MG63 (cell line): ENCODE measurements around the gene OPA1. TPM values are rescaled to one million over a fixed set of nuclear protein-coding genes. Genes with fewer than 3 reads are reported as not detected.
A peak's percentile ranks its signal among the peaks of the same experiment; 100 is the strongest.
"Not testable (repeated sequence)": the region's sequence is repeated elsewhere in the genome, so short reads cannot be mapped to it uniquely, and the experiment has no call there.

ENCODE experiments used
- DNase-seq: peaks from one replicate; pipeline ENCODE4 v3.0.0-alpha.2; 2020
- H3K27me3 ChIP-seq: fragments of 250-450 bp; sonication (Bioruptor Pico); 2 replicates; pipeline ENCODE4 v1.5.1; 2020; ENCODE audit warnings: mild to moderate bottlenecking, moderate library complexity
- H3K36me3 ChIP-seq: fragments of 250-450 bp; sonication (Bioruptor Pico); 2 replicates; pipeline ENCODE4 v1.5.1; 2020; ENCODE audit warnings: mild to moderate bottlenecking, moderate library complexity
- H3K4me3 ChIP-seq: fragments of 250-450 bp; sonication (Bioruptor Pico); 2 replicates; pipeline ENCODE4 v1.5.1; 2020; ENCODE audit warnings: mild to moderate bottlenecking, moderate library complexity
- H3K9me3 ChIP-seq: fragments of 250-450 bp; sonication (Bioruptor Pico); 2 replicates; pipeline ENCODE4 v1.5.1; 2020; ENCODE audit warnings: mild to moderate bottlenecking, moderate library complexity
- total RNA-seq: library from RNA; depleted of rRNA; stranded (reverse); fragments of >200 nt; shearing (Covaris generic); gene quantifications from 2 replicates; pipeline ENCODE4 v1.2.3, GENCODE V29; 2014; ENCODE audit warnings: low replicate concordance

OPA1 gene
- total RNA-seq, 1 experiment from 2014 or later = 46.7 TPM

- Histone ChIP-seq H3K36me3 (no peaks in the 10 kb centered on the region), H3K9me3 (no peaks in the 10 kb centered on the region), H3K4me3 (no peak overlapping the region), H3K27me3 (peaks cover 2% of the 10 kb centered on the region; the same call in 1 of the 2 replicates)
- no peak for DNase-seq
These were observed 18.4 kb upstream of the OPA1 start for GRCh38 chr3:193574488-193575070.

- H3K4me3 ChIP-seq = no peak overlapping the region
- H3K36me3 ChIP-seq = no peaks in the 10 kb centered on the region
- no peaks in the 10 kb centered on the region for H3K27me3 ChIP-seq
- DNase-seq = no peak
- no peaks in the 10 kb centered on the region for H3K9me3 ChIP-seq
These were observed 7.5 kb upstream of the OPA1 start for GRCh38 chr3:193585530-193585929.

GRCh38 chr3:193586526-193586925, 6.5 kb upstream of the OPA1 start:
- no peaks in the 10 kb centered on the region for H3K9me3 ChIP-seq
- H3K4me3 ChIP-seq = no peak overlapping the region
- no peaks in the 10 kb centered on the region for H3K36me3 ChIP-seq
- DNase-seq = no peak
- no peaks in the 10 kb centered on the region for H3K27me3 ChIP-seq

- Histone ChIP-seq H3K4me3 (no peak overlapping the region), H3K36me3 (peaks cover 4% of the 10 kb centered on the region; the same call in 1 of the 2 replicates), H3K27me3 (no peaks in the 10 kb centered on the region), H3K9me3 (no peaks in the 10 kb centered on the region)
- DNase-seq = no peak
These were observed 3.9 kb upstream of the OPA1 start for GRCh38 chr3:193589129-193589528.

DNA sequence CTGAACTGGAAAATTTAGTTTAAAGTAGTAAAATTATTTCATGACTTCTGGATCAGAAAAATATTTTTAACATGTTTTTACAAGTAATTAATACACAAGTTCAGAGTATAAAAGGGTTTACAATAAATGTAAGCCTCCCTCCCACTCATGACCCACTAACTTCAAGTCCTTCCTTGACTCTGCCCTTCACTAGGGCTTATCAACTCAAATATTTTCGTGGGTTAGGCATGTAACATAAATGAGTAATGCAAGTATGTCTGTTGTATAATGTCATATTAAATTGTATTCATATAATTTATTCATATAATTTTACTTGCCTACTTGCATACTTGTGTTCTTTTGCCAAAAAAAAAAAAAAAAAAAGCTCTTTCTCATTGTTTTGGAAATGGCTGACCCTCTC, 3.4 kb upstream of the OPA1 start:
- DNase-seq = no peak
- Histone ChIP-seq H3K9me3 (no peaks in the 10 kb centered on the region), H3K36me3 (peaks cover 4% of the 10 kb centered on the region; the same call in 1 of the 2 replicates), H3K4me3 (no peak overlapping the region), H3K27me3 (no peaks in the 10 kb centered on the region)

DNA sequence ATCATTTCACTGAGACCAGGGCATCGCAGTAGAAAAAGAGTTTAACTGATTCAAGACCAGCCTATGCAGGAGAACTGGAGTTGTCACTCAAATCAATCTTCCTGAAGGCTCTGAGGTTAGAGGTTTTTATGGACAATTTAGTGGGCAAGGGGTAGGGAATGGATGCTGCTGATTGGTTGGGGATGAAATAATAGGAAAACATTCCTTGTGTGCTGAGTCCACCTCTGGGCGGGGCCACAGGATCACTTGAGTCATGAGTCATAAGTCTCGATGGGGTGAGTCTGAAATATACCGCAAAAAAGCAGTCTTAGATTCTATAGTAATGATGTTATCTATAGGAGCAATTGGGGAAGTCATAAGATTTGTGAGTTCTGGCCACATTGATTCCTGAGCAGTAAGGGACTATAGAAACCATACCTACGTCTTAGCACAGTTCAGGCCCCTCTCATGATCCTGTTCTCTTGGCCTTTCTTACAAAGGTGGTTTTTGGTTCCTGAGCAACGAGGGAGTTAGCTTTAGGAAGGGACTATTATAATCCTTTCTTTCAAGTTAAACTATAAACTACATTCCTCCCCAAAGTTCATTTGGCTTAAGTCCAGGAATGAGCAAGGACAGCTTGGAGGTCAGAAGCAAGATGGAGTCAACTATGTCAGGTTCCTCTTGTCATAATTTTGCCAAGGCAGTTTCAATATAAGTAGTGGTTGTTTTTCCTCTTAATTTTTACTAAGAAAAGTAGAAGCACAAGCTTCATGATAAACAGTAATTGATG, 2.7 kb upstream of the OPA1 start:
- H3K36me3 ChIP-seq = peaks cover 4% of the 10 kb centered on the region; the same call in 1 of the 2 replicates
- DNase-seq = peak; percentile 87
- H3K27me3 ChIP-seq = no peaks in the 10 kb centered on the region
- H3K4me3 ChIP-seq = no peak overlapping the region
- no peaks in the 10 kb centered on the region for H3K9me3 ChIP-seq

DNA sequence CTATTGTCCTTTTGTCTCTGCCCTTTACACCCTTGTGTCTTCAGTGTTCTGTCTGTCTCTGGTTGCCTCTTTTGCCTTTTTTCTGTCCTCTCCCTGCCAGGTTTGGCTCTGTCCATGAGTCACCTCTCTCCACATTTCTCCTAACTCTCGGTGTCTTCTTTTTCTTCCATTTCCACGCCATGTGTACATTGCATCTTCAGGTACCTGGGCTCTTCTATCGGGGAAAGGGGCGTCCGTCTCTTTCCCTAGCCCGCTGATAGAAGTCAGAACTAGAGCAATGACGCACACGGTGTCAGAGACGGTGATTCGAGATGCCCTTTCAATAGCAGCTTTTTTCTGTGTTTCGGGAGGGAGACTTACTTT, 641 bp downstream of the OPA1 start:
- DNase-seq = peak; percentile 31
- Histone ChIP-seq H3K9me3 (no peaks in the 10 kb centered on the region), H3K4me3 (peak overlapping the region; percentile 84), H3K27me3 (no peaks in the 10 kb centered on the region), H3K36me3 (peaks cover 24% of the 10 kb centered on the region)

DNA sequence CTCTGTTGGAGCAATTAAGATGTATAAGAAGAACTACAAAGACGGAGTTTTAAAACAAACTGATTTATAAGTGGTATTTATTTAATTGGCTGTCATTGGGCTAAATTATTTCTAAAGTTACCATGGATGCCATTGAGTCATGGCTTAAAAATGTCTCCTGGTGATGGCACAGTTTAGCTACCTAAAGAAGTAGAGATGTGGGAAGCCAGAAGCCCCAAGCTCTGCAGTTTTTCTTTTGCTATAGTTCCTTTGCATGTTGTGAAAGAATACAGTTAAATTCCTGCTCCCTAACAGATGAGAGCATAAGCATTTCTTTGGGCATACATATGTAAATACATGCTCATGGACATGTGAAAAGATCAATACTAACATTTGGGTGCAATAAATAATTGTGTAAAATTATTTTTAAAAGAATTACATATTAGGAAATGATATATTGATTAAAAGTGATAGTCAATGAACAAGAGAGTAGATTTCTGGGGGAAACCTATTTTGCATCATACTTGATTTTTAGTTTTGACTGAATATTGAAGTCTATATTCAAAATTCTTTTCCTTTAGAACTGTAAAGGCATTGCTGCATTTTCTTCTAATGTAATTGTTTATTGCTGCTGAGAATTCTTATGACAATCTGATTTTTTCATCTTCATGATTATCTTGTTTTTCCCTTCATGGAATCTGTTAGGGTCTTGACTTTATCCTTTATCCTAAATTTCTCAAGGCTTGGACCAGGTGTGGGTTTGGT, 2.1 kb downstream of the OPA1 start:
- DNase-seq = no peak
- H3K9me3 ChIP-seq = no peaks in the 10 kb centered on the region
- H3K27me3 ChIP-seq = no peaks in the 10 kb centered on the region
- peak overlapping the region; percentile 84 for H3K4me3 ChIP-seq
- H3K36me3 ChIP-seq = peaks cover 32% of the 10 kb centered on the region

DNA sequence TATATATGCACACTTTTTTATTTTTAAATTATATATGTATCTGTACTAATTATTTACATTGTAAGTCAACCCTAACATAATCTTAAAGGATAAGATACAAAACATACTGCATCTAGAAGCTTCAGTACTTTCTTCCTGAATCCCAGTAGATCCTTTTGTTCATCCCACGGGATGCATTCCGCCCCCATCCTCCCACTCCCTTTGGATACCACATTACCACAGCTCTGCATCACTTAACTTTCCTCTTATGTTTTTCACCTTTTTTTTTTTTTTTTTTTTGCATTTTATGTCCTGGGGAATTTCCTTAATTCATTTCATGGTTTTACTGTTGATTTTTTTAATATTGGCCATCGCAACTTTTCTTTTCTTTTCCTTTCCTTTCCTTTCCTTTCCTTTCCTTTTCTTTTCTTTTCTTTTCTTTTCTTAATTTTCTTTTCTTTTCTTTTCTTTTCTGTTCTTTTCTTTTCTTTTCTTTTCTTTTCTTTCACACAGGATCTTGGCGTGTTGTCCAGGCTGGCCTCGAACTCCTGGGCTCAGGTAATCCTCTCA, 3.0 kb downstream of the OPA1 start:
- H3K4me3 ChIP-seq = no peak overlapping the region
- no peak for DNase-seq
- H3K27me3 ChIP-seq = no peaks in the 10 kb centered on the region
- peaks cover 36% of the 10 kb centered on the region for H3K36me3 ChIP-seq
- no peaks in the 10 kb centered on the region for H3K9me3 ChIP-seq

GRCh38 chr3:193598202-193598601, 5.2 kb downstream of the OPA1 start:
- H3K9me3 ChIP-seq = no peaks in the 10 kb centered on the region
- no peaks in the 10 kb centered on the region for H3K27me3 ChIP-seq
- H3K36me3 ChIP-seq = peaks cover 54% of the 10 kb centered on the region
- H3K4me3 ChIP-seq = no peak overlapping the region
- DNase-seq = no peak

DNA sequence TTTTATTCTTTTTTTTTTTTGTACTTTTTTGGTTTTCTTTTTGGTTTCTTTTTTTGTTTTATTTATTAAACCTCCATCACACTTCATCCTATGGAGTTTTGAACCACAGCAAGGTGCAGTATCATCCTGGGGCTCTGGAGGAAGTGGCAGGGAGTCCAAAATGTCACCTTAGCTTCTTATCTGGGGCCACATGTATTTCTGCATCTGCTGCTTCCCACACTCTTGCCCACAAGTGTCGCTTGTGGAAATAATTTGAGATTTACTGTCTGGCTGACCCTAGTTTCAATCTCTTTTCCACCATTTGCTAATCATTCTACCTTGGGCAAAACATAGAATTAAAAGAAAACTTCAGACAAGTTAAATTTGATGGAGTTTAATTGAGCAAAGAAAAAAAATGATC, 6.4 kb downstream of the OPA1 start:
- Histone ChIP-seq H3K27me3 (no peaks in the 10 kb centered on the region), H3K9me3 (no peaks in the 10 kb centered on the region), H3K4me3 (no peak overlapping the region), H3K36me3 (peaks cover 60% of the 10 kb centered on the region)
- DNase-seq = no peak

DNA sequence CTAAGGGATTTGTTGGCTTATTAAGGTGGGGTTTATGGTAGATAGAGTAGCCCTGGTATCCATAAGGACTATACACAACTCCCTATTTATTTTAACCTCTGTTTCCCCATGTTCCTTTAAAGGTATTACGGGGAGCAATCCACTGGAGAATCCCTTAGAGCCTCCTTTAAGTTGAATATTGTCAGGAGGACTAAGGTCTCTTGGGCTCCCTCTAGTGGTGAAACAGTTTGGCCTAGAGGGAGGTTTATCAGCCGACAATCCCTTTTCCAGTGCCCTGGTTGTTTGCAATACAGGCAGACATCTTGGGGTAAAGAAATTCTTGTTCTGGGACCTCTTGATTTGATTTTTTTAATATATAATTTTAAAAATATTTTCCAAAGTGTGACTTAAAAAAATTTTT, 12.9 kb downstream of the OPA1 start:
- DNase-seq = peak; percentile 45

DNA sequence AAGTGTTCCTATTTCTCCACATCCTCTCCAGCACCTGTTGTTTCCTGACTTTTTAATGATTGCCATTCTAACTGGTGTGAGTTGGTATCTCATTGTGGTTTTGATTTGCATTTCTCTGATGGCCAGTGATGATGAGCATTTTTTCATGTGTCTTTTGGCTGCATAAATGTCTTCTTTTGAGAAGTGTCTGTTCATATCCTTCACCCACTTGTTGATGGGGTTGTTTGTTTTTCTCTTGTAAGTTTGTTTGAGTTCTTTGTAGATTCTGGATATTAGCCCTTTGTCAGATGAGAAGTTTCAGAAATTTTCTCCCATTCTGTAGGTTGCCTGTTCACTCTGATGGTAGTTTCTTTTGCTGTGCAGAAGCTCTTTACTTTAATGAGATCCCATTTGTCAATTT, 13.9 kb downstream of the OPA1 start:
- peaks cover 13% of the 10 kb centered on the region for H3K9me3 ChIP-seq
- H3K4me3 ChIP-seq, H3K27me3 ChIP-seq, DNase-seq: not testable (repeated sequence)
- H3K36me3 ChIP-seq = peaks cover 38% of the 10 kb centered on the region

More for the DNA sequence above, 12.9 kb downstream of the OPA1 start:
- H3K4me3 ChIP-seq = no peak overlapping the region
- no peaks in the 10 kb centered on the region for H3K27me3 ChIP-seq
- H3K9me3 ChIP-seq = peaks cover 12% of the 10 kb centered on the region
- H3K36me3 ChIP-seq = peaks cover 48% of the 10 kb centered on the region

DNA sequence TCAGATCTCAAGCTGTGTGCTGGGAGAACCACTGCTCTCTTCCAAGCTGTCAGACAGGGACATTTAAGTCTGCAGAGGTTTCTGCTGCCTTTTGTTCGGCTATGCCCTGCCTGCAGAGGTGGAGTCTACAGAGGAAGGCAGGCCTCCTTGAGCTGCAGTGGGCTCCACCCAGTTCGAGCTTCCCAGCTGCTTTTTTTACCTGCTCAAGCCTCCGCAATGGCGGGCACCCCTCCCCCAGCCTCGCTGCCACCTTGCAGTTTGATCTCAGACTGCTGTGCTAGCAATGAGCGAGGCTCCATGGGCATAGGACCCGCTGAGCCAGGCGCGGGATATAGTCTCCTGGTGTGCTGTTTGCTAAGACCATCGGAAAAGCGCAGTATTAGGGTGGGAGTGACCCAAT, 17.5 kb downstream of the OPA1 start:
- DNase-seq, H3K4me3 ChIP-seq, H3K27me3 ChIP-seq: not testable (repeated sequence)
- Histone ChIP-seq H3K9me3 (peaks cover 22% of the 10 kb centered on the region), H3K36me3 (peaks cover 35% of the 10 kb centered on the region)

DNA sequence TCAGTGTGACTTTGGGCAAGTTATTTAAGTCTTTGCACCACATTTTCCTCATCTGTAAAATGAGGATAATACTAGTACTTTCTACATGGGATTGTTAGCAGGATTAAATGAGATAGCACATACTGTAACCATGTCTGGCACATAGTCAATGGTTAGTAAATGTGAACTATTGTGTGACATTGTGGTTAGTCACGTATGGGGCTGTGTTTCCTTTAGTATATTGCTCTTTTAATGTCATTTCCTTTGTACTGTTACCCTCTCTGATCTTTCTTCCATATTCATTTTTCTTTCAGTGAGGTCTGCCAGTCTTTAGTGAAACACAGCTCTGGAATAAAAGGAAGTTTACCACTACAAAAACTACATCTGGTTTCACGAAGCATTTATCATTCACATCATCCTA, 21.4 kb downstream of the OPA1 start:
- H3K27me3 ChIP-seq = no peaks in the 10 kb centered on the region
- peaks cover 54% of the 10 kb centered on the region for H3K36me3 ChIP-seq
- H3K4me3 ChIP-seq = no peak overlapping the region
- no peak for DNase-seq
- H3K9me3 ChIP-seq = peaks cover 11% of the 10 kb centered on the region

DNA sequence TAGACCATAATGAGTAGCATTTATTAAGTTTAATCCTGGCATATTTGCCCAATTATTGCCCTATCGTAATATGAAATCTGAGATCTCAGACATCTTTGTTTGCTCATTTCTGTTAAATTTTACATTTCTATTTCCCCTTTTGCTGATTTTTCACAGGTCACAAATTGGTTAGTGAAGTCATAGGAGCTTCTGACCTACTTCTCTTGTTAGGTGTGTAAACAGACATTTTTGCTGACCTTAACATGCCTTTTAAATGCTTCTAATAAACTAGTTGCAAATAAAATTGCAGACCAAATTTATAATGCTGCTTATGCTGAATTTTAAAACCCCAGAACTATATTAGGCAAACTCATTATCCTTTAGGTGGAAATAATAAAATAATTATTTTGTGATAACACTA, 24.6 kb downstream of the OPA1 start:
- H3K36me3 ChIP-seq = peaks cover 62% of the 10 kb centered on the region
- H3K9me3 ChIP-seq = peaks cover 4% of the 10 kb centered on the region; the same call in 1 of the 2 replicates
- DNase-seq = no peak
- H3K27me3 ChIP-seq = no peaks in the 10 kb centered on the region
- no peak overlapping the region for H3K4me3 ChIP-seq

DNA sequence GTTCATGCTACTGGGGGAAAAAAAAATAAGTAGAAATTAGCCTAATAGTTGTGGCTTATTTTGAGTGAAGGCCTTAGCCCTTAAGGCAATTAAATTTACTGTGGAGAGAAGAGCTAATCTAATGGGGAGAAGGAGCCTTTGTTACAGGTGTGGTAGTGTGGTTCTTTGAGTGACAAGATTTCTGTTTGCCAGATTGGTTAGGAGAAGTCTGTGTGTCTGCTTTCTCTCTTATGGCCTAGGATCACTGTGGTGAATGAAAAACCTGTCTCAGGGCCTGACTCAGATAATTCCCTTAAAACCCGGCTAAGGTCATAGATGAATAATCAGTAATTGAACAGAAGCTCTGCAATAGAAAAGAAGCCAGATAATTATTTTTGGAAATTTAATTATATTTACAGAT, 27.0 kb downstream of the OPA1 start:
- no peak for DNase-seq
- H3K9me3 ChIP-seq = no peaks in the 10 kb centered on the region
- no peak overlapping the region for H3K4me3 ChIP-seq
- H3K27me3 ChIP-seq = no peaks in the 10 kb centered on the region
- H3K36me3 ChIP-seq = peaks cover 59% of the 10 kb centered on the region
